ENCODE data around the gene HIPK2.

Gene HIPK2

DNA sequence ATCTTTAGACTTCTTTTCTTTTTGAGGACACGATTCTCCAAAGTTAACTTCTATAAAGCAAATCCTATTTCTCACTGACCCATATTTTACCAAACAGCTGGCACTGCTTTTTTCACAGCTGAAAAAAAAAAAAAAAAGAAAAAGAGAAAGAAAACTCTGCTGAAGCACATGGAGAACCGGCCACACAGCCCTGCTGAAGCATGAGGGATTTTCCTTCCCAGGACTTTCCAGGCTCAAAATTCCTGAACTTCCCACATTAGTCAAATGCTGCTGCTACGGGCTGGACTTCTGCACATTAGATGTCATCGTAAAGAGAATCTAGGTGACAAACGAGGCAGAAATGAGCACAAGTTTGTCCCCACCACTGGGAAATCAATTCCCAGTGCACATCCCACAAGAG lies 25.2 kb downstream of the HIPK2 start:
- DNase-seq (ENCODE audit: low spot score) = no peak

DNA sequence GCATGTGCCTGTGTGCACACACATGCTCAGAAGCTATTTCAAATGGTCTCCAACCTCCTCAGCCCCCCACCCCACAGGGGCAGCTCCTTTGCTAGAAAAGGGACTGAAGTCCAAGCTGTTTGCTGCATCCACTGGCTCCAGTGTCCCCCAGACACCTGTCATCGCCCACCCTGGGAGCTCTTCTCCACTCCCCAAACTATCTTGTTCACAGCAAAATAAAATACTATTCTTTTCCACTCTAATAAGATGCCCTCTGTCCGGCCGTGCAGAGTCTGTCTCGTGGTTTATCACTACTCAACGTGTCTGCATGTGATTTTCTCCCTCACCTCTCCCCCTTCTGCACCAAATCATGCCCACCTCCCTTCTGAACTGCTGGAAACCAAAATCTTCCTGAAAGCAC lies 25.6 kb downstream of the HIPK2 start:
- no peak for DNase-seq (ENCODE audit: low spot score)

DNA sequence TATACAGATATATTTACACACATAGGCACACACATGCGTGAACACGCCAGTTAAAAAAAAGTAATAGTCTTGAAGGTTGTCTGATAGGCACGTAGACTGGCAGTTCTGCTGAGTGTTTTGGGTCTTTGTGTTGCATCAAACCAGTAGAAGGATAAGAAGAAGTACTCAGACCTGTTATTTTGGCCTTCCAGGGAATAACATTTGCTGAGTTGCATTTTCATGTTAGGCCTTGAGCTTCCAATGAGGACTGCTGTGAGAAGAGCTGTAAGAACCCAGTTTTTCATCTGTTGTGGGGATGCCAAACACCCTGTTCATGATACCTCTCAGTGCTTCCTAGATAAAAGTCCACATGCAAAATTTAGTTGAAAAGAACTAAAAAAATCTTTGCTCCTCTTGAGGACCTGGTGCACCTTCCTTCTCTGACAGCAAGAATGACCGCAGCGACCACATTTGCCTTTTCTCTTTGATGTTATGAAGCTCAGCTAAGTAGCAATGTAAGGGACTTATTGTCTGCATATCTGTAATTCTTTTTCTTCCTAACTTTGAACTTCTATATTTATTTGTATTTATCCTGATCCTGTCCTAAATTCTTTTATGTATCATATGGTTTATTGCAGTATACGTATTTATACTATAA lies 27.2 kb downstream of the HIPK2 start:
- DNase-seq (ENCODE audit: low spot score) = no peak

DNA sequence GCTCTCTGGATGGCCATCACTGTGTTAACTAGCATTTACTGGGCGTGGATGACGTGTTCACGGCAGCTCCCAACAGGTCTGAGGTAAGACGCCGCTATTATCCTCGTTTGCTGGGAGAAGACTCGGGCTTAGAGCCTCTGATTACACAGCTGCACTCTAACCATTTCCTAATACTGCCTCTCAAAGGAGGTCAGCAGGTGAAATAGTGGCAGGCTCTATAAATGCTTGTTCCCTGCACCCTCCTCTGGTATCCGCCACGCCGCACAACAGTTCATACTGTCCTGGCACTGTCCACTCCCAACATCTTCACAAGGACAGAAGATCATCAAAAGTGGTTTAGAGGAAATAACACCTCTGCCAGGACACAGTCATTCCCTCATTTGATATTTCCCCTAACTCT lies 28.3 kb downstream of the HIPK2 start:
- no peak for DNase-seq (ENCODE audit: low spot score)

DNA sequence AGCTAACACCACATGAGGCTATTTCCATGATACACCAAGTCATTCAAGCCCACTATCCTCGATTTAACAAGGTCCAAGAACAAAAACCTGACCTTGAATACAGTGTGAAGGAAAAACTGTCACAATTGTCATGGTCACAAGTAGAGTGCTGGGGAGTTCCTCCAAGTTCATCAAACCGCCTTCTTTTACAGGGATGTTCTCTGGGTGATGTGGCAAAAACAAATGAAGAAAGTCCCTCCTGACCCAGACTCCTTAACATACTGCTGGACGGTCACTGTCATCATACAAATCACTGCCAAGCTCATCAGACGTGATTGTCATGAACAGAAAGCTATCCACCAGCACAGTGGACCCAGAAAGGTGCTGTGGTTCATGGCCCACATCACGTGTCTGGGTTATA lies 28.9 kb downstream of the HIPK2 start:
- no peak for DNase-seq (ENCODE audit: low spot score)

DNA sequence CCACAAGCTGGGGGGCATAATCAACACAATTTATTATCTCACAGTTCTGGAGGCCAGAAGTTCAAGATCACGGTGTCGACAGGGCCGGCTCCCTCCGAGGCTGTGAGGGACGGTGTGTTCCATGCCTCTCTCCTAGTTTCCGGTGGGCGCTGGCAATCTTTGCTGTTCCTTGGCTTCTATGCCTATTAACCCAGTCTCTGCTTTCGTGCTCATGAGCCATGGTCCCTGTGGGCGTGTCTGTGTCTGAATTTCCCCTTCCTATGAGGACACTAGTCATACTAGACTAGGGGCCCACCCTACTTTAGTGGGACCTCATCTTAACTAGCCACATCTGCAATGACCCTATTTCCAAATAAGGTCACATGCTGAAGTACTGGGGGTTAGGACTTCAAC lies 29.4 kb downstream of the HIPK2 start:
- DNase-seq (ENCODE audit: low spot score) = no peak

DNA sequence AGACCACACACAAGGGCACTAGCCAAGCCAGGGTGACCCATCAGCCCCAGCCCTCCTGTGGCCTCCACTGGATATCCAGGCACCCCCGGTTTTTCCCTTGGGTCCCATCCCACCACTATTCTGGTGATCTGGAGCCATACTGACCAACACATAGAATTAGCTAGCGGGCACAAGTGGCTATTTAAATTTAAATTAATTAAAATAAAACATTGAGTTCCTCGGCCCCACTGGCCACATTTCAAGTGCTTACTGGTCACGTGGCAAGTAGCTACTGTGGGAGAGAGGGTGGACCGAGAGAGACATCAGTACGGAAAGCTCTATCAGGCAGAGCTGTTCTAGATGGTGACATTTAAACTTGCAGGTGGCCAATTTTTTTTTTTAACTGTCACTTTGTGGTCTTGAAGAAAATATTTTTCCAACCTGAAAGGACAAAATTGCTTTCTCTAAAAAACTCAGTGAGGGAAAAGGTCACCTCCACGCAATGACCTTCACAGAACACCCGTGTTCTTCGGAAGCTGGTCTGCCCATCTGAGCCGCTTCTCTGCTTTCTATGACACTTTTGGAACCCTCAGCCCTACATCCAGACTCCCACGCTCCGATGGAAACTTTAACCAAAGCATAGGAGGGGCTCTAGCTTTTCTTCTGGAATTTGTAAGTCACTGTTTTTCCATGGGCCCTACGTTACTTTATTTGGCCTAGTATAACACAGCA lies 30.0 kb downstream of the HIPK2 start:
- DNase-seq (ENCODE audit: low spot score) = no peak

DNA sequence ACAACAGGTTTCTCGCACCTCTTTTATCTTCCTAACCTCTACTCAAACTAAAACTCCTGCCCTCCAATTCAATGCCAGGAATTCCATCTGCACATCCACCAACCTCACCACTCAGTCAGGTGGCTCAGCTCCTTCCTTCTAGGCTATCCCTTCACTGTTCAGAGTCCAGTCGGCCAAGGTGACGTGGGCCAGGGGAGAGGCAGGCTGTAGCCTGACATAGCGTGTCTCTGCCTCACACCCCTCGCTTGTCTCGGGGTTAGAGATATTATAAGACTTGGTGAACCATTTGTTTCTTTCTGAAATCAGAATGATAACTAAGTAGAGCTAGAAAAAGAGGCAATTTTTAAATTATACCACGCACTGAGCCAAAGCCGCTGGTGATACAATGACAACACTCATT lies 31.1 kb downstream of the HIPK2 start:
- no peak for DNase-seq (ENCODE audit: low spot score)

DNA sequence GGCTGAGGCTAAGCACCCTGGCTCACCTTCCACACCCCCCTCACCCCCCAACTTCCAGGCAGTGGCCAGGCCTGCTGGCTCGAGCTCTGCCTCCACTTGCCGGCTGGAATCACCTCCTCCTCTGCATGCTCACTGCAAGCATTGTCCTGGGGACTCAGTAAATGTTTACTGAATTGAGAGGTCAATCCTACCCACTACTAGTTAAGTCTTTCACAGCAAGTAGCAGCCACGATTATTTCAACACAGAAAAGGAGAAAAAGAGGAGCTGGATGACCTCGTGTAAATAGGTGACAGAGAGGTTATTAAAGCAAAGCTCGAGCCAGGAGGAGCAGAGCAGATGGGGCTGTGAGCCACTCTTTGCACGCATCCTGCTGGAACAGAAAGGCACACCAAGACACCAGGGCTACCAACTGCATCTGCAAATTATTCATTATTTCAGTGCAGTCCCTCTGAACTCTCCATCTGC lies 32.1 kb downstream of the HIPK2 start:
- no peak for DNase-seq (ENCODE audit: low spot score)

DNA sequence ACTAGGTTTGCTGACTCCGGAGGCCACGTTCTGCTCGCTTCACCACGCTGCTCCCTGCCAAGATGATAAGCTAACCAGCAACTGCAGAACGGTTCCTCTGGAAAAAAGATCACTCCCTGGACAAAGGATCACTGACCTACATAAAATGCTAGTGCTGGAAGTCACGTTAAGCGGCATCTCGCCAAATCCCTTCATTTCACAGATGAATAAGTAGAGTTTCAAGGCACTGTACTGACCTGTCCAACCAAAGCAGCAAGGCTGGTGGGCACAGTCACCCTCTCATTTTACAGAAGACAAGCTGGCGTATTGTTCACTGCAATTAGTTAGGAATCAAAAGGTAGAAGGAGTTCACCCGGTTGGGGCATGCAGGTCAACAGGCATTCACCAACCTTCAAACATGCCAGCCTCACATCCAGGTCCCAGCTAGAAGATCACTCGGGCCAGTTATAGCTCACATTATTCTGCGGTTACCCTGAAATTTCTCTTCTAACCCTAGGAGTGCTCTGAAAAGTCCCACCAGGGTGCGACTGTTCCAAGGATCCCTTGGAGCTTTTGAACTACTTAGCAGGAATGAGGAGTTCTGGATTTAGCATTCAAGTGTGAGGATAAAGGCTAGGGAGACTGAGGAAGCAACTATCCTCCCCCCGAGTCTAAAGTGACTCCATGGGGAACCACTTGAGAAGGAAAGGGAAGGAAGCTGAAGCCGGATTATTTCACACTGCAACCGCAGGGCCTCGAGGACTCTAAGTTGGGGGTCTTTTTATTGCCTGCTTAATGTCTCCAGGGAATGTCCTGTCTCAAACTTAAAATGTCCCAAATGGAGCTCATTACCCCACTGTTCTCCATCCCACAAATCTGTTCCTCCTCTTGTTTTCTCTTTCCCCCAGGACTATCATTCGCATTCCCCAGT lies 32.8 kb downstream of the HIPK2 start:
- no peak for DNase-seq (ENCODE audit: low spot score)

DNA sequence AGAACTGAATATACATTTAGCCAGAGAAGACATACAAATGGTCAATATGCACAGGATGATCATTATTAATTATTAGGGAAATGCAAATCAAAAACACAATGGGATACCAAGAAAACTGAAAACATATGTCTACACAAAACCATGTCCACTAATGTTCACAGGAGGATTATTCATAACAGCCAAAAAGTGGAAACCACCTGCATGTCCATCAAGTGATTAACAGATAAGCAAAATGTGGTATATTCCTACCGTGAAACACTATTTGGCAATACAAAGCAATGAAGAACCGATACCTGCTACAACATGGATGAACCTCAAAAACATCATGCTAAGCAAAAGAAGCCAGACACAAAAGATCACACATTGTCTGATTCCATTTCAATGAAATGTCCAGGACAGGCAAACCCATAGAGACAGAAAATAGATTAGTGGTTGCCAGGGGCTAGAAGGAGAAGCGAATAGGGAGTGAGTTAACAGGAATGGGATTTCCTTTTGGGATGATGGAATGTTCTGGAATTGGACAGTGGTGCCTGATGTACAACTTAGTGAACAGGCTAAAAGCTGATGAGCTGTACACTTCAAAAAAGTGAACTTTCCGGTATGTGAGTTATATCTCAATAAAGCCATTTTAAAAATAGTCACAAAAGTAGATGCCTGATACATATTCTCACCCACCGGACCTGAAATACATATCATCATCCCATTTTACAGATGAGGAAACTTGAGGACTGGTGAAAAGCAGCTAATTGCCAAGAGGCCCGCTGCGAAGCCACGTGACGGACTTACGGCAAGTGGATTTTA lies 33.6 kb downstream of the HIPK2 start:
- DNase-seq (ENCODE audit: low spot score) = no peak

DNA sequence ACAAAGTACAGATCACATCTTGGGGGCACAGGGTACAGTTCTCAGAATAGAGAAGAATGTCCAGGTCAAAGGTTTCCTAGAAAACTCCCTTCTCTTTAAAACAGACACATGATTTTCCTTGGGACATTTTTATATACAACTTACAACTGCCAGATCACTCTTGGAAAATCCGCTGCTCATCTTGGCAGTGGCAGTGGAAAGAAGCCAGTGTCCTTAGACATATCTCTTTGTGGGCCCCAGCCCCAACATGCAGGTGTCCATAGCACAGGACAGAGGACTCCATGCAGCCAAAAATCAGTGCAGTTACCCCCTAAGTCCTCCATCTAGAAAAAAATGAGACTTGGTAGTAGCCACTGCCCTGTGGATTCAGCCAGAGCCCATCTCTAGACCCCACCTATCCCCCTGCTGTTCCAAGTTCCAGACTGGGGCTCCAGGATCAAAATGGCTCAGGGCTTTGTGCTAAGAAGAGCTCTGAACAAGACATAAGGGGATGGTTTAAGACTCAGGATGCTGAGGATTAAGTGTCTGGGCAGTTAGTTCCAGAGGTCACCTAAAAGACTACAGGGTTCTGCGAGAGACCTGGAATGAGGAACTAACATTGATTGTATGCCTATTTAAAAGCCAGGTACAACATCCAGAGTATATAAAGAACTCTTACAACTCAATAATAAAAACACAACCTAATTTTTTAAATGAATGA lies 34.4 kb downstream of the HIPK2 start:
- no peak for DNase-seq (ENCODE audit: low spot score)

DNA sequence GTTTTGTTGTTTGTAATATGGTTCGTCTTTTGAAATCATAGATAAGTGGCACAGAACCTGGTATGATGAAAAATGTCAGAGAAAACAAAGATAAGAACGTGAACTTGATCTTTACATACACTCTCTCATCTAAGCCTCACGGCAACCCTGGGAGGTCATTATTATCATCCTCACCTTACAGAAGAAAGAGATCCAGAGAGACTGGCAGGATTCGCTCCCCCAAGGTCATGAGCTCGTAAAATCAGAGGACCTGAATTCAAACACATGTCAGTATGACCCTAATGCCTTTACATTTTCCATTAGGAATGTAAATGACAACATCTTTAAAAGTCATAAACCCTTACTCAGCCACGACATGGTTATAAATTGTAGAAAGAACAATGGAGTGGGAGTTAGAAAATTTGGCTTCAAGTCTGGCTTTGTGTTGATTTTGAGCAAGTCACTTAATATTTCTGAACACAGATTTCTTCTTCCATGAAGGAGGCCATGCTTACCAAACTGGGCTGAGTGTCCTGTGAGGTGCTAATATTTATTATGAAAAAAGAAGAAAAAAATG lies 35.9 kb downstream of the HIPK2 start:
- DNase-seq (ENCODE audit: low spot score) = no peak

DNA sequence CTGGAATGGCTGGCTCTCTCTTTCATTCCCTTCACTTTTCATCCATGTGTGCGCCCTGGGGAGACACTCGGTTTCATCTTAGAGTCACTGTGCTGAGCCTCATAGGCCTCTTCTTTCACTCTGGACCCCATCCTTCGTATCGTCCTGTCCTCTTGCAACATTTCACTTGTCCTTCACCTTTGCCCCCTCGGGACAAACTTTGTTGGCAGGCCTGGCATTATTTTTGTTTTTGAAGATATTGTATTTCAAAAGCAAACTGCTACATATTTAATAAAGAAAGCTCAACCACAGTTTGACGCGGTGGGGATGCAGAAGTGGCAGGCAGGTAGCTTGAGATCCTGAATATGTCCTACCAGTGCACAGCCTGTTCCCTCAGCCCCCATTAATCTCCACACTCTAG lies 36.6 kb downstream of the HIPK2 start:
- DNase-seq (ENCODE audit: low spot score) = no peak

DNA sequence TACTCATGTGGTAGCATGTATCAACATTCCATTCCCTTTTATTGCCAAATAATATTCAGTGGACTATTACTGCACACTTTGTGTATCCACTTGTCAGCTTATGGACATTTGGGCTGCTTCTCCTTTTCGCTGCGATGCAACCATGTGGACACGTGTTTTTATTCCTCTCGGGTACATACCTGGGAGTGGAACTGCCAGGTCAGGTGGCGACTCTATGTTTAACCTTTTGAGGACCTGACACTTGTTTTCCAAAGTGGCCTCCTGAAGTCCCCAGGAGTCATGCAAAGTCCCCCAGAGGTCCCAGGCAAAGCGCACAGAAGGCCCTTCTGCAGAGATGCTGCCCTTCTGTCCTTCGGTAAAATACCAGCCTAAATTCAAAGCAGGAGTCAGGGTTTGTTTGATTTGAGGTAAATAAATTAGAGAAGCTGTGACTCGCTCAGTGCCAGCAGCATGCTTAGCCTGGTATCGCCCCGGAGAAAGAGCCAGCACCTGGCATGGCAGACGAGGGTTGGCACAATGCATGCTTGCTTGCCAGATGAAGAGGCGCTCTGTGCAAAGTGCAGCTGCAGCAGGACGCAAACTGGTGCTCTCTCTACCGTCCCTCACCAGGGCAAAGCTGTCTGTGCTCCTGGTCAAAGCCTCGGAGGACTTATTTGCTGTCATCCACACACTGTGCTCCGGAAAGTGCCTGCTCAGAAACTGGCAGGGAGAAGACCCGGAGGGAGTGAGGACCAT lies 37.8 kb downstream of the HIPK2 start:
- DNase-seq (ENCODE audit: low spot score) = no peak

DNA sequence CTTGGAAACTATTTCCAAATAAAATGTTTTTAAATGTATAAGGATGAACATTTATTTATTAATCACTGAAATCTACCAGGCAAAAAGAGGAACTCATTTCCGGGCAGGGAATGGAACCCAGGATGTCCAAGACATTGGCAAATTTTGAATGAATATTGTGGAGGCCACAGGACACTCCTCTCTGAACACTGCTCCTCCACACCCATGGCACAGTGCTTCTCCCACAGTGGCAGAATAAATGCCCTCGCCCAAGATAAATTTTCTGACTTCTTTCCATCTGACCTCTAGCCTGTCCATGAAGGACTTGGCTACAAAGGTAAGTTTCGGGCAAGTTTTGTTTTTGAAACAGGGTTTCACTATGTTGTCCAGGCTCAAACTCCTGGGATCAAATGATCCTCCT lies 39.0 kb downstream of the HIPK2 start:
- no peak for DNase-seq (ENCODE audit: low spot score)

DNA sequence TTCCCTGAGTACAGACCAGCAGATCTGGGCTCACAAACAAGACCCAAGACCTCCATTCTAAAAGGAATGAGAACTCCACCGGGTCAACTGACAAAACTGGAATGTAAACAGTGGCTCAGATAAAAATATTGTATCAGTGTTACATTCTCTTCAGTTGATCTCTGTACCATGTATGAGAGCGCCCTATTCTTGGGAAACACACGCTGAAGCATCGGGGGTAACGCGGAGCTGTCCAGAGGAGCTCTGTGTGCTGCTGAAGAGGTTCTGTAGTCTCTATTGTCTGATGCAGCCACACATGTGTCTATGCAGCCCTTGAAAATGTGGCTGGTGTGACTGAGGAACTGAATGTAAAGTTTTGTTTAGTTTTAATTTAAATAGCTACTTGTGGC lies 39.7 kb downstream of the HIPK2 start:
- DNase-seq (ENCODE audit: low spot score) = no peak

DNA sequence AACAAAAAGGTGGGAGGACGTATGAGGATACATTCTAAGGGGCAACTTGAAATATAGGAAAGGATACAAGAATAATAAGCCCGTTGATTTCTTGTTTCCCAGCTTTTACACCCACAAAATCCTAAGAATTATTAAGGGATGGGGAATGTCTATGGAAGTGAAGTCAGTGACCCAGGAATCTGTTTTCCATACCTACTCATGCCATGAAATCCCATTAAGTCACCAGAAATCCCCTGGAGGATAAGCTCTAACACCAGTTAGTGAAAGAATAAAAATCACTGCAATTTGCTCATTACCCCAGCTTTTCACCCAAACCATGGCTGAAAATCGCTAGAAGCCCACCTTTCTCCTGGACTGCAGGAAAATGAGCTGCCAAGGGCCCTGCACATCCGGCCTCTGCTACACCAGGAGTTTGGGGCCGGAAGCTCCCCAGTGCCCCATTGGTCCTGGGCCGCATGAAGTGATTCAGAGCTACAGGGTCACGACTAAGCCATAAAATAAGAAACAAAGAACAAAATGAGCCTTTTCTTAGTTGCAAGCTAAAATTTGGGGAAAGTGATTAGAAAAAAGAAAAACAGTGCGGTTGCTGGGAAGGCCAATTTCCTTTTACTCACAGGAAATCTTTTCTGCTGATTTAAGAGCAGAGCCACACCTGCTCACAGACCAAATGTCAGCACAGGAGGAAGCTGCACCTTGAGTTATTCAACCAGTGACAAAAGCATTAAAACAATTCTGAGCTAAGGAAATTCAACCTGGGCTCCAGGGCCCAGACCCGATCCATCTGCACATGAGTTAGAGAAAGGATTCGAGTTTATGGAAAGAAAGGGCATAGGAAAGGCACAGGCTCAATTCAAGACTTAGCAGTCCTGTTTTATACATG lies 40.3 kb downstream of the HIPK2 start:
- no peak for DNase-seq (ENCODE audit: low spot score)

DNA sequence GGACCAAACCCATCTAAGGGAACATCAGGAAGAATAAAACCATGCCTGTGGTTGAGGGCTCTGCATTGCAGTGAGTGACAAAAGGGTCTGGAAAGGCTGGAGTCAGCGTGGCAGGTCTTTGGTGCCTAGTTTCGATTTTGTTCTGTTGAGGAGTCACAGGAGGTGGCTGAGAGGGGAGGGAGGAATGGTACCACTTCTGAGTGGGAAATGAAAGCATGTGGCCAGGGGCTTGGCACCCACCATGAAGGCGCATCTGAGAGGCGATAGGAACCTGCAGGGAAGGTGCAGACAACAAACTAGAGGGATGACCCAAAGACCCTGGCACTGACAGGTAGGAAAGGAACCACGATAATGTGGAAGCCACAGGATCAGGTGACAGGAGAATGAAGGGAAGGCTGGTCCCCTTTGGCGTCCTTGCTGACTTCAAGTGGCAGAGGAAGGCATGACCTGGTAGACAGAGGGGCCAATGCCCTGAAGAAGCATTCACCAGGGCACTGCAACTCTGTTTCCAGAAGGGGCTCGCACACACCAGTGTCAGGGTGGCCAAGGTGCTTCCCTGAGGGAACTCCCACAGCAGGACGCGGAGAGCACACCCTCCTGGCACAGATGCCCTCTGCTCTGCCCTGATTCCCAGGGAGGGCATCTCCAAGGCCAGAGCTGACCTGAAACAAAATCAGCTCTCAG lies 41.7 kb downstream of the HIPK2 start:
- no peak for DNase-seq (ENCODE audit: low spot score)

Data from ecto neural progenitor cell (in vitro differentiated cells).